PFSK-1 (cell line): Measurements from ENCODE around the gene TRIM13.
A peak's percentile ranks its signal among the peaks of the same experiment; 100 is the strongest.

ENCODE experiments used
- FOXP2 ChIP-seq: optimal IDR thresholded peaks from 2 replicates; pipeline ENCODE3; 2011; ENCODE audit warnings: borderline replicate concordance, control low read depth, inconsistent platforms; ENCODE audit not compliant: insufficient read depth; ENCODE audit errors: extremely low read length, extremely low read depth
- POLR2AphosphoS5 ChIP-seq: IDR thresholded peaks from 2 replicates; pipeline ENCODE4 v1.6.1; 2012; ENCODE audit warnings: low read depth, mild to moderate bottlenecking, control low read depth, low read length, moderate library complexity
- SIN3A ChIP-seq: IDR thresholded peaks from 2 replicates; pipeline ENCODE4 v1.6.1; 2012; ENCODE audit warnings: mild to moderate bottlenecking, low read length, moderate library complexity, borderline replicate concordance; ENCODE audit not compliant: insufficient read depth
- TF ChIP-seq, protein P1 (sequence below), 2 experiments: IDR thresholded peaks; 2 replicates each; pipeline versions ENCODE4 v1.6.1 to v1.8.0; 2011 to 2012; ENCODE audit warnings: low read depth in 2 of 2, low read length in 2 of 2, control low read depth in 1 of 2, inconsistent platforms in 1 of 2, mild to moderate bottlenecking in 1 of 2, moderate library complexity in 1 of 2; ENCODE audit not compliant: insufficient read depth in 1 of 2

GRCh38 chr13:49996951-49997895 lies at the start of gene TRIM13:
- peak; percentile 66 for TF ChIP-seq POLR2AphosphoS5
- TF ChIP-seq, protein P1, sequence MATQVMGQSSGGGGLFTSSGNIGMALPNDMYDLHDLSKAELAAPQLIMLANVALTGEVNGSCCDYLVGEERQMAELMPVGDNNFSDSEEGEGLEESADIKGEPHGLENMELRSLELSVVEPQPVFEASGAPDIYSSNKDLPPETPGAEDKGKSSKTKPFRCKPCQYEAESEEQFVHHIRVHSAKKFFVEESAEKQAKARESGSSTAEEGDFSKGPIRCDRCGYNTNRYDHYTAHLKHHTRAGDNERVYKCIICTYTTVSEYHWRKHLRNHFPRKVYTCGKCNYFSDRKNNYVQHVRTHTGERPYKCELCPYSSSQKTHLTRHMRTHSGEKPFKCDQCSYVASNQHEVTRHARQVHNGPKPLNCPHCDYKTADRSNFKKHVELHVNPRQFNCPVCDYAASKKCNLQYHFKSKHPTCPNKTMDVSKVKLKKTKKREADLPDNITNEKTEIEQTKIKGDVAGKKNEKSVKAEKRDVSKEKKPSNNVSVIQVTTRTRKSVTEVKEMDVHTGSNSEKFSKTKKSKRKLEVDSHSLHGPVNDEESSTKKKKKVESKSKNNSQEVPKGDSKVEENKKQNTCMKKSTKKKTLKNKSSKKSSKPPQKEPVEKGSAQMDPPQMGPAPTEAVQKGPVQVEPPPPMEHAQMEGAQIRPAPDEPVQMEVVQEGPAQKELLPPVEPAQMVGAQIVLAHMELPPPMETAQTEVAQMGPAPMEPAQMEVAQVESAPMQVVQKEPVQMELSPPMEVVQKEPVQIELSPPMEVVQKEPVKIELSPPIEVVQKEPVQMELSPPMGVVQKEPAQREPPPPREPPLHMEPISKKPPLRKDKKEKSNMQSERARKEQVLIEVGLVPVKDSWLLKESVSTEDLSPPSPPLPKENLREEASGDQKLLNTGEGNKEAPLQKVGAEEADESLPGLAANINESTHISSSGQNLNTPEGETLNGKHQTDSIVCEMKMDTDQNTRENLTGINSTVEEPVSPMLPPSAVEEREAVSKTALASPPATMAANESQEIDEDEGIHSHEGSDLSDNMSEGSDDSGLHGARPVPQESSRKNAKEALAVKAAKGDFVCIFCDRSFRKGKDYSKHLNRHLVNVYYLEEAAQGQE (IDR thresholded peaks at IDR 0.05; ENCODE audit: insufficient read depth in 1 of 2, low read depth in 2 of 2, low read length in 2 of 2) = no peak
- no peak for TF ChIP-seq FOXP2
- no peak for TF ChIP-seq SIN3A
